Measurements from ENCODE around the gene CDC42BPB.

The CDC42BPB gene

DNA sequence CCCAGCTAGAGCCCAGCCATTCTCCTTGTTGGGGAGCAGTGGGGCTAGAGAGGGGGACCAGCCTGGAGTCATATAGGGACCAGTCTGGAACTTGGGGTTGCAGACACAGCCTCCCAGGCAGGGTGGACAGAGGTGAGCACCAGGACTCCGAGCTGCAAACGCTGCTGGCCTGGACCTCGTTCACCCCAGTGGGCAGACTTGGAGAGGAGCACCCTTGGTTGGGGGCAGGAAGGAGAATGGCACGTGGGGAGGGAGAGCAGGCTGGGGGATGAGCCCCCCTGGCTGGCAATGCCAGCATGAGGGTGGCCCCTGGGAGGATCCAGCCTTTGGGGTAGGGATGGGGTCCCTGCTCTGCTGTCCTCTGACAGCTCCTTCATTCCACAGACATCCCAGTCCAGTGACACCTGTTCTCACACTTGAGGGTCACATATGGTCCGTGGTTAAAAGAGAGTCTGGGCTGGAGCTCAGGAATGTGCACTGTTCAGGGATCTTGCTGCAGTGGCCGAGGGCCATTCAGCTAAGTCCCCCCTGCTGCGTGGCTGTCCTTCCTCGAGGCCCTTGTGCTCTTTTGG, 29.5 kb upstream of the CDC42BPB start:
- H3K4me3 ChIP-seq (replicated peaks; ENCODE audit: low read depth, low read length) = no peak overlapping the region
- TF ChIP-seq, protein P1, sequence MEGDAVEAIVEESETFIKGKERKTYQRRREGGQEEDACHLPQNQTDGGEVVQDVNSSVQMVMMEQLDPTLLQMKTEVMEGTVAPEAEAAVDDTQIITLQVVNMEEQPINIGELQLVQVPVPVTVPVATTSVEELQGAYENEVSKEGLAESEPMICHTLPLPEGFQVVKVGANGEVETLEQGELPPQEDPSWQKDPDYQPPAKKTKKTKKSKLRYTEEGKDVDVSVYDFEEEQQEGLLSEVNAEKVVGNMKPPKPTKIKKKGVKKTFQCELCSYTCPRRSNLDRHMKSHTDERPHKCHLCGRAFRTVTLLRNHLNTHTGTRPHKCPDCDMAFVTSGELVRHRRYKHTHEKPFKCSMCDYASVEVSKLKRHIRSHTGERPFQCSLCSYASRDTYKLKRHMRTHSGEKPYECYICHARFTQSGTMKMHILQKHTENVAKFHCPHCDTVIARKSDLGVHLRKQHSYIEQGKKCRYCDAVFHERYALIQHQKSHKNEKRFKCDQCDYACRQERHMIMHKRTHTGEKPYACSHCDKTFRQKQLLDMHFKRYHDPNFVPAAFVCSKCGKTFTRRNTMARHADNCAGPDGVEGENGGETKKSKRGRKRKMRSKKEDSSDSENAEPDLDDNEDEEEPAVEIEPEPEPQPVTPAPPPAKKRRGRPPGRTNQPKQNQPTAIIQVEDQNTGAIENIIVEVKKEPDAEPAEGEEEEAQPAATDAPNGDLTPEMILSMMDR (IDR thresholded peaks at IDR 0.05; ENCODE audit: low read depth, low read length, missing control alignments) = no peak
- no peak for DNase-seq (ENCODE audit: extremely low read depth, low read depth)

DNA sequence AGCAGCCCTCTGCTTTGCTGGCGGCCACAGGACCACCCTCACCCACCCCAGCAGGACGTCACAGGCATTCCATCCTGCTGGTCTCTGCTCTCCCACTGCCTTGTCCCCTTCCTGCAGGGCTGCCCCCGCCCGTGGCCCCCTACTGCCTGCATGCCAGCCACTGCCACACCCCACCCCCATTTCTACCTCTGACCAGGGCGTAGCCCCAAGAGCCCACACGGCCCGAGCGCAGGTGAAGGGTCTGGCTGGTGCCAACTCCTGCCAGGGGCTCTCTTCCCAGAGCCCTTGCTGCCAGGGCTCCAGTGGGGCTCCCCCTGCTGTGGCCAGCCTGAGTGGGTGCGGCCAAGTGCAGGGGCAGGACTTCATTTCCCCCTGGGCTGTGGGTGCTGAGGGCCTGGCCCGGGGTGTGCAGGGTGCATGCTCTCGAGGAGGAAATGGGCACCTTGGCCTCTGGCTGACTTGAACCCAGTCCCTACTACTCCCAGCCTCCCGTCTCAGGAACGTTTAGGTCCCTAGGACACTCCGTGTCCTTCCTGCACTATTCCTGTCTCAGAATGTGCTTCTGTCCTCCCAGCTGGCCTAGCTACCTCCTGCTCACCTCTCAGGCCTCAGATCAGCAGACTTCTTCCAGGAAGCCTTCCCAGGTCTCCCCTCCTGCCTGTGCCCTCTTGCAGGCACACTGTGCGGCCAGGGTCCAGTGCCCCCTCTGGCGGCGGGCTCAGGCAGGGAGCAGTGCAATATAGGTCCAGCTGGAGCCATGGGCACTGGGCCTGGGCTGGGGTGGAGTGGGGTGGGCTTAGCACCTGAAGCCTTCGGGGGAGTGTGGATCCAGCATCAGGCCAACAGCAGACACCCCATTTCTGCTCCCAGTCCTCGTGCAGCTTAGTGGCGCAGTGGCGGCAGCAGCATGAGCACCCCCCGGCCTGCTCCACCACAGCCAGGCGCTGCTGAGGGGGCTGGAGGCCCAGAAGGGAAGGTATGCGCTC, 28.1 kb upstream of the CDC42BPB start:
- DNase-seq (ENCODE audit: extremely low read depth, low read depth) = no peak
- no peak overlapping the region for H3K4me3 ChIP-seq (replicated peaks; ENCODE audit: low read depth, low read length)
- TF ChIP-seq, protein P1 (IDR thresholded peaks at IDR 0.05; ENCODE audit: low read depth, low read length, missing control alignments) = peak; percentile 56

DNA sequence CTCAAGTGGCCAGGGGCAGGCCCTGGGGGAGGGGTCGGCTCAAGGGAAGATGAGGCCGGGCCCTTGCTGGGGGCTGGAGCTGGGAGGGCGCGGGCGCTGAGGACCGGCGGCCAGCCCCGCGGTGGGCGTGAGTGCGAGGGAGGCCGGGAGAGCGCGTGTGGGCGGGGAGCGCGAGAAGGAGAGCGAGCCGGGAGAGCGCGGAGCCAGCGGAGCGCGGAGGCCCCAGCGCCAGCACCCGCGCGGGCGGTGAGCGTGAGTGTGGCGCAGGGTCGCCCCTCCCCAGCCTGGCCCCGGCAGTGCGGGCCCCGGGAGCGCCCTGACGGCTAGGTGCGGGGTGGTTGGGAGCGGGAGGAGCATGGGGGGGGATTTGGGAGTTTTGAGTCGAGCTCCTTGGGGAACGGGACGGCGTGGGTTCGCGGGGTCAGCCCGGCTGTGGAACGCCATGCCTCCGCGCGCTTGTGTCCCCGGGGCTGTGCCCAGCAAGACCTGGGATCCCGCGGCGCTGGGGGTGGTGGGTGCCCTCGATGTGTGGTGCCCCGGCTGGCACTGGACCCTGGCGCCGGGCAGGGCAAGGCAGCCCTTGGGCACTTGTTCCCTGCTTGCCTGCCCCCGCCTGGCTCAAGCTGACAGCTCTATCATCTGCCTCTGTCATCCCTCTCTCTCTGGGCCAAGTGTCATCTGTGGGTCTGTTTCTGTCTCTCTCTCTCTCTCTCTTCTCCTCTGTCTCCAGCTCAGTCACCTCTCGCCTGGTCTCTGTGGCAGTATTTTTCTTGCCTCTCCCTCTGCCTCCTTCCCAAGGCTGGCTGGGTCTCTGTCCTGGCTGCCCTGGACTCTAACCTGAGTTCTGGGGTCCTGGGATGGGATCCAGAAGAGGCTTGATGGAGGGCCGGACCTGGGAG, 26.9 kb upstream of the CDC42BPB start, which contains the start of gene LBHD2:
TSS of gene LBHD2 (plus strand) at position 190 of the 899 bp plus-strand sequence. CDS start 1,803 bp downstream, outside the sequence.
- TF ChIP-seq, protein P1 (IDR thresholded peaks at IDR 0.05; ENCODE audit: low read depth, low read length, missing control alignments) = no peak
- H3K4me3 ChIP-seq (replicated peaks; ENCODE audit: low read depth, low read length) = no peak within 1 kb of the TSS
- DNase-seq (ENCODE audit: extremely low read depth, low read depth) = no peak

DNA sequence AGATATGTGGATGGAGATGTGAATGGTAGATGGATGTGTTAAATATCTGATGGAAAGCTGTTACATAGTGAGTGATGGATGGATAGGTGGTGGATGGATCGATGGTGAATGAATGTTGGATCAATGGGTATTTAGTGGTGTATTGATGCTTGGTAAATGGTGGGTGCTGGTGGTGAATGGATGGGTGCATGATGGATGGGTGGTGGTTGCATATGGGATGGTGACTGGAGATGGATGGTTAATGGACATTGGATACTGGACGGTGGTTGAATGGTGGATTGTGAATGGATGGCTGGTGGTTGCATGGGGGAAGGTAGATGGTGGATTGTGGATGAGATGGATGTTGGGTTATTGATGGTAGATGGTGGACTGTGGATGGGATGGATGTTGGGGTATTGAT, 24.6 kb upstream of the CDC42BPB start:
- TF ChIP-seq, protein P1 (IDR thresholded peaks at IDR 0.05; ENCODE audit: low read depth, low read length, missing control alignments) = no peak
- no peak for DNase-seq (ENCODE audit: extremely low read depth, low read depth)

DNA sequence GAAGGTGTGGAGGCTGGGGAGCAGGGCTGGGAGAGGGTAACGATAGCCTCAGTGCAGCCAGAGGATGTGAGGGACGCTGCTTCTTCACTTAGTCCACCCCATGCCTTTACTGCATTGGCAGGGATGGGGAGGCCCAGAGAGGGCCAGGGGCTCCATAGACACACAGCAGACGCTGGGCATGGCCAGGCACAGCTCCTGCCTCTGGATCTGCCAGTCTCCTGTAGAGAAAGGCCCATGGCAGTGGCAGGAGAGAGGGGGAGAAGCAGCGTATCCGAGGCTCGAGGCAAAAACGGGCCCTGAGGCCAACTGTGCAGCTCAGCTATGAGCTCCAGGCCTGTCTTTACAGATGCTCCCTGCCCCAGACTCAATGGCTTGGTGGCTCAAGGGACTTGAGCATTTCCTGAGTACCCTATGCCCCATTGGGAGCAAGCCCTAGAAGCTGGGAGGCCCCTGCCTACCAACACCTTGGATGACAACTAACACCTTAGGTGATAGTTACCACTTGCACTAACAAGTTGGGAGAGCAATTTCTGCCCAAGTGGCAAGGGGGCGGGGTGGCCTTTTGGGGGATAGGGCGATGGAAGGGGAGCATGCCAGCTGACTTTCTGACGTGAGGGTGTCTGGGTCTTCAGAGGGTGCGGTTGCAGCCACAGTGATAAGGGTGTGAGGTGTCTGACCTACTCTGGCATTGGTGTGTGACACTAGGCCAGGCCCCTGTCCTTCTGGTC, 21.7 kb upstream of the CDC42BPB start:
- no peak overlapping the region for H3K4me3 ChIP-seq (replicated peaks; ENCODE audit: low read depth, low read length)
- DNase-seq (ENCODE audit: extremely low read depth, low read depth) = no peak
- TF ChIP-seq, protein P1 (IDR thresholded peaks at IDR 0.05; ENCODE audit: low read depth, low read length, missing control alignments) = no peak

More for the DNA sequence above, 24.6 kb upstream of the CDC42BPB start:
- H3K4me3 ChIP-seq (replicated peaks; ENCODE audit: low read depth, low read length) = no peak overlapping the region

DNA sequence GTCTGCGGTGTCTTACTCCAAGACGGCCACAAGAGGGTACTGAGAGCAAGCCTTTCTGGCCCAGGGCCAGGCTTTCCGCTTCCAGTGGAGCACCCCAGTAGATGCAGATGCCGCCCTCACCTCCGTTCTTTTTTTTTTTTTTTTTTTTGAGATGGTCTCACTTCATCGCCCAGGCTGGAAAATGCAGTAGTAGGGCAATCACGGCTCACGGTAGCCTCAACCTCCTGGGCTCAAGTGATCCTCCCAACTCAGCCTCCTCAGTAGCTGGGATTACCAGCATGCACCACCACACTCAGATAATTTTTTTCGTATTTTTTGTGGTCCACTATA, 21.0 kb upstream of the CDC42BPB start:
- TF ChIP-seq, protein P1 (IDR thresholded peaks at IDR 0.05; ENCODE audit: low read depth, low read length, missing control alignments) = peak; percentile 72
- no peak overlapping the region for H3K4me3 ChIP-seq (replicated peaks; ENCODE audit: low read depth, low read length)
- peak; percentile 40 for DNase-seq (ENCODE audit: extremely low read depth, low read depth)
